Neutrophil (primary cell): ENCODE measurements around the gene GPR158.
"Not testable (repeated sequence)": the region's sequence is repeated elsewhere in the genome, so short reads cannot be mapped to it uniquely, and the experiment has no call there.

ENCODE experiments used
- H3K27ac ChIP-seq: fragments of 200-600 bp; sonication (generic); 2 replicates; pipeline ENCODE4 v1.5.1; 2016; ENCODE audit warnings: mild to moderate bottlenecking, moderate library complexity
- H3K27me3 ChIP-seq: fragments of 200-600 bp; sonication (generic); 2 replicates; pipeline ENCODE4 v1.6.0; 2016; ENCODE audit warnings: mild to moderate bottlenecking
- H3K36me3 ChIP-seq: fragments of 200-600 bp; sonication (generic); 2 replicates; pipeline ENCODE4 v1.5.1; 2017
- H3K4me1 ChIP-seq, 2 experiments: fragments of 200-600 bp in 1 of 2; sonication (generic) in 1 of 2; 1 replicate in 1 of 2; 2 replicates in 1 of 2; pipeline versions ENCODE4 v1.5.1 to v1.6.1; 2013 to 2016; ENCODE audit warnings: low read depth in 1 of 2, low read length in 1 of 2, mild to moderate bottlenecking in 1 of 2, moderate library complexity in 1 of 2; ENCODE audit not compliant: control insufficient read depth in 1 of 2, insufficient read depth in 1 of 2
- H3K4me3 ChIP-seq, 2 experiments: fragments of 200-600 bp in 1 of 2; sonication (generic) in 1 of 2; 1 replicate in 1 of 2; 2 replicates in 1 of 2; pipeline ENCODE4 v1.5.1; 2013 to 2016; ENCODE audit warnings: low read depth in 1 of 2, low read length in 1 of 2, mild to moderate bottlenecking in 1 of 2, moderate library complexity in 1 of 2
- H3K9me3 ChIP-seq: fragments of 200-600 bp; sonication (generic); 2 replicates; pipeline ENCODE4 v1.5.1; 2016
- TF ChIP-seq, protein P1 (sequence below): fragments of 200-600 bp; sonication (generic); IDR thresholded peaks from 2 replicates; pipeline ENCODE4 v1.5.1; 2016; ENCODE audit warnings: antibody characterized with exemption

Gene GPR158

DNA sequence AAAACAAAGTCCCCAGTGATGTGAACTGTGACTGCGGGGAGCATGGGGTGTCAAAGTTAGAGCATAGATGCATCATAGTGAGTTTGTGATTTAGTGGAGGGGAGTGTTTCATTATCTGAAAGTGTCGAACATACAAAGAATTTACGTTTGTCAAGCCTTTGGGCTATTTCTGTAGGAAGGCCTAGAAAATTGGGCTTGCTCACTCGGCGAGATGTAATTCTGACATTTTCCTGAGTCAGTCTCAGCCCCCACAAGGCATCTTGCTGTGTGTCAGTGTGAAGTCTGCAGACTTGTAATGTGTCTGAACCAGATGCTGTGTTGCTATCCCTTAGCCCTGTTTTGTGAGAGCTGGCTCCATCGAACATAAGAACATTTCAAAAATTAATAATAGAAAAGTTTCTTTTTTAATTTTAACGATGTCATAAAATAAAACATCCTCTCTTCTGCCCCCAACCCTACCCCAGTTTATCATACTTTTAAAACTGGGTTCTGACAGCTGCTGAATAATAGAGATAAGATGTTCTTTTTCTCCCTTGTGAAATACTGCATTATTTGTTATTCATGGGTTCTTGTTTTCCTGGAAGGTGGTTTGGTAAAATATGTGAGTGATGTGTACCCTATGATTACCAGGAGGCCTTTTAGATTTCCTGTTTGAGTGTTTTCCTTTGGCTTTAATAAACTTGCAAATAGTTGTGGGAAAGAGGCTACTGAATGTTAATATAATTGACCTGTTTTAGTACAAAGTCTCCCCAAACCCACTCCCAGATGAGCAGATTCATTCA, 207.4 kb downstream of the GPR158 start:
- no peaks in the 10 kb centered on the region for H3K36me3 ChIP-seq
- no peaks in the 10 kb centered on the region for H3K4me1 ChIP-seq
- TF ChIP-seq, protein P1, sequence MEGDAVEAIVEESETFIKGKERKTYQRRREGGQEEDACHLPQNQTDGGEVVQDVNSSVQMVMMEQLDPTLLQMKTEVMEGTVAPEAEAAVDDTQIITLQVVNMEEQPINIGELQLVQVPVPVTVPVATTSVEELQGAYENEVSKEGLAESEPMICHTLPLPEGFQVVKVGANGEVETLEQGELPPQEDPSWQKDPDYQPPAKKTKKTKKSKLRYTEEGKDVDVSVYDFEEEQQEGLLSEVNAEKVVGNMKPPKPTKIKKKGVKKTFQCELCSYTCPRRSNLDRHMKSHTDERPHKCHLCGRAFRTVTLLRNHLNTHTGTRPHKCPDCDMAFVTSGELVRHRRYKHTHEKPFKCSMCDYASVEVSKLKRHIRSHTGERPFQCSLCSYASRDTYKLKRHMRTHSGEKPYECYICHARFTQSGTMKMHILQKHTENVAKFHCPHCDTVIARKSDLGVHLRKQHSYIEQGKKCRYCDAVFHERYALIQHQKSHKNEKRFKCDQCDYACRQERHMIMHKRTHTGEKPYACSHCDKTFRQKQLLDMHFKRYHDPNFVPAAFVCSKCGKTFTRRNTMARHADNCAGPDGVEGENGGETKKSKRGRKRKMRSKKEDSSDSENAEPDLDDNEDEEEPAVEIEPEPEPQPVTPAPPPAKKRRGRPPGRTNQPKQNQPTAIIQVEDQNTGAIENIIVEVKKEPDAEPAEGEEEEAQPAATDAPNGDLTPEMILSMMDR: no peak
- no peak overlapping the region for H3K27ac ChIP-seq
- H3K27me3 ChIP-seq: no peaks in the 10 kb centered on the region
- no peaks in the 10 kb centered on the region for H3K9me3 ChIP-seq
- H3K4me3 ChIP-seq: no peak overlapping the region

DNA sequence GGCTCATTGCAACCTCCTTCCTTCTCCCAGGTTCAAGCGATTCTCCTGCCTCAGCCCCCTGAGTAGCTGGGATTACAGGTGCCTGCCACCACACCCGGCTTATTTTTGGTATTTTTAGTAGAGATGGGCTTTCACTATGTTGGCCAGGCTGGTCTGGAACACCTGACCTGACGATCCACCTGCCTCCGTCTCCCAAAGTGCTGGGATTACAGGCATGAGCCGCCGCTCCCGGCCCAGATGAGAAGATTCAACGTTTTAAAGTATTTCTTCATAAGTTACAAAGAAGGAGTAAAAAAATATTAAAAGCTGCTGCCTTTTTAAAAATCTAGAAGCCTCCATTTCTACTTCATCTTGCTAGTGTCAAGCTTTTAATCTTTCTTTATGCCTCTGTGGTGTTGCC, 208.1 kb downstream of the GPR158 start:
- not testable (repeated sequence) for H3K27me3 ChIP-seq, H3K36me3 ChIP-seq, H3K4me3 ChIP-seq, H3K27ac ChIP-seq, H3K4me1 ChIP-seq, H3K9me3 ChIP-seq

DNA sequence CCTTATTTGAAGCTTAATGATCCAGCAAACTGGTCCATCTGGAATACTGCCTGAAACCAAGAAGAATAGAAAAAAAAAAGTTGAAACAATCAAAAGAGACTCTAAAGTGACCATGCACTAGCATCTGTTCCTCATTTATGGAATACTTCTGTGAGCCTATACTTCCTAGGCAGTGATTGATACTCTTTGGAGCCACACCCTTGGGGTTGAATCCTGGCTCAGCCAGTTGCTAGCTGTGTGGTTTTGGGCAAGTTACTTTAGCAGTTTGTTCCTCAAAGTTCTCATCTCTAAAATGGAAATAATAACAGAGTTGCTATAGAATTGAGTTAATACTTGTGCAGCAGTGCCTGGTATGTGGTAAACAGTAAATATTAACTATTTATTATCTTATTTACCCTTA, 208.9 kb downstream of the GPR158 start:
- Histone ChIP-seq H3K27me3 (no peaks in the 10 kb centered on the region), H3K27ac (no peak overlapping the region), H3K4me3 (no peak overlapping the region), H3K36me3 (no peaks in the 10 kb centered on the region), H3K9me3 (no peaks in the 10 kb centered on the region), H3K4me1 (no peaks in the 10 kb centered on the region)
- TF ChIP-seq, protein P1: no peak

DNA sequence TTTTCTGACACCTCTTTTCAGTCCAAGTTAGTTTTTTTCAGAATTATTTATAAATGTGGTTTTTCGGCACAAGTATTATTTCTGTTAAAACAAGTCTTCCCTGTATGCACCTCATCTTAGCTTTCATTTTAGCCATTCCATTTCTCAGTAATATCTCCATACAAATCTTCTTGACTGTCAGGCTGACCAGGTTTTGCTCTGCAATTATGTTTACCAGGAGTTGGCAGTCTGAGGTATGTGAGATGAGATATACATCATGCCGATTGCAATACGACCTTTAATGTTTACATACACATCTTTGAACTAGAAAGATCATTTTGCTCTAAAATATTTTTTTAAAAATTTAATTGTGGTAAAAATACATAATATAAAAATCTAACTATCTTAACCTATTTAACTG, 209.8 kb downstream of the GPR158 start:
- no peaks in the 10 kb centered on the region for H3K9me3 ChIP-seq
- H3K4me3 ChIP-seq: no peak overlapping the region
- TF ChIP-seq, protein P1: no peak
- H3K27me3 ChIP-seq: no peaks in the 10 kb centered on the region
- H3K4me1 ChIP-seq: no peaks in the 10 kb centered on the region
- H3K27ac ChIP-seq: no peak overlapping the region
- H3K36me3 ChIP-seq: no peaks in the 10 kb centered on the region

DNA sequence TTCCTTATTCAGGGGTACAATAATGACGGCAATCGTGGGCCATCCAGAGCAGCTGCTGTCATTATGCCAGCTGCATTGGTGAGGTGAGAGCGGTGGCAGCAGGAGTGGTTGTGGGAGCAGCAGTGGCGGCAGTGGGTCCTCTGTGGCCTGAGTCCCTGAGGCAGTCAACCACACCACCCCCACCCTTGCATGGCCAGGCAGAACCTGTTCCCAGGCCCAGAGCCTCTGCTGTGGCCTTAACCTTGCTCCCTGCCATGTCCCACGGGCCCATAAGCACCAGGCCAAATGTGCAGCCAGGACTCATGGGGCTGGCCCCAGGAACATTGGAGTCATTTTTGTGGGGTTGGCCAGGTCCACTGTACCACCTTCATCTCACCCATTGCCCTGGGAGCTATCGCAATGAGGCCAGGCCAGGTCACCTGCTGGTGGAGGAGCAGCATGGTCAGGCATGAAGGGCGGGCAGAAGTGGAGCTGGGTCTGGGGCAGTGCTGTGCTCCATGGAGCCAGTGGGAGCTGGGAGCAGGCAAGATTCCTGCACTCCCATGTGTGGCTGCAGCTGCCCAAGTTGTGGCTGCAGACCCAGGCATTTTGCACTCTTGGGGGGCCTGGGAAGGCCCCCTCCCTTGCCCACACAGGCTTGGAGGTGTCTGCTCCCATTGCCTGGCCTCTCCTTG, 213.5 kb downstream of the GPR158 start:
- TF ChIP-seq, protein P1: no peak

DNA sequence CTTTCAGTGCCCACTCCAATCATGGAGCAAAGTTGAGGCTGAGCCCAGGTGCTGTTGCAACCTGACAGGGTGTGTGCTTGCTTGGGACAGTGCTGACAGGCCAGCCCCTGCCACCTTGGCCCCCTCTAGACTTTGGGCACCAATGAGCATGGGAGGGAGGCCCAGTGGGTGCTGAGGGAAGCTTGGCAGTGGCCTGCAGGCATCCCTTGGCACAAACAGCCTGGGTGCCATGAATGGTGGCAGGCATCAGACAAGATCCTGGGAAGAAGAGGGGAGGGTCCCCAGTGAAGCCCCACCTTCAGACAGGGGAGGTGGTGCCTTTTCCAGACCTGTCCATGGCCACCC, 214.0 kb downstream of the GPR158 start:
- Histone ChIP-seq H3K27ac (no peak overlapping the region), H3K4me1 (no peaks in the 10 kb centered on the region), H3K27me3 (no peaks in the 10 kb centered on the region), H3K9me3 (no peaks in the 10 kb centered on the region), H3K36me3 (no peaks in the 10 kb centered on the region), H3K4me3 (no peak overlapping the region)
- TF ChIP-seq, protein P1: no peak

More for the DNA sequence above, 213.5 kb downstream of the GPR158 start:
- Histone ChIP-seq H3K36me3 (no peaks in the 10 kb centered on the region), H3K4me1 (no peaks in the 10 kb centered on the region), H3K27me3 (no peaks in the 10 kb centered on the region), H3K27ac (no peak overlapping the region), H3K9me3 (no peaks in the 10 kb centered on the region), H3K4me3 (no peak overlapping the region)
